ENCODE results near the gene DAG1.

Gene DAG1

DNA sequence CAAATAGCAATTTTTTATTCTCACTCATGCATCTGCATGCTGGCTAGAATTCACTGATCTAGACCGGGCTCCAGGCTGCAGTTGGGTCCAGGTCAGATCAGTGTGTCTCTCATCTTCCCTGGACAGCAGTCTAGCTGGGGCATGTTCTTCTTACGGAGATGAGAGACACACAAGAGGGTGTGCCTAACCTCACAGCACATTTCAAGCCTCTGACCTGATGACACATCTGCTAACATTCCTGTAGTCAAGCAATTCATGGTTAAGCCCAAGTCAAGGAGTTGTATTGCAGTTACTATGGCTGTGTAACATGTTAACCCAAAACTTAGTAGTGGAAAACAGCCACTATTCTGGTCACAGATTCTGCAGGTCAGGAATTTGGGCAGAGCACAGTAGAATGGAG lies 97.3 kb downstream of the DAG1 start:
- Mint-ChIP-seq H3K9me3 (no peaks in the 10 kb centered on the region), H3K36me3 (no peaks in the 10 kb centered on the region), H3K4me1 (no peaks in the 10 kb centered on the region), H3K27ac (no peak overlapping the region), H3K27me3 (peaks cover 48% of the 10 kb centered on the region), H3K4me3 (no peak overlapping the region)
- CTCF ChIA-PET: interaction anchor here (1.1 to 1.5 kb wide), 3 partner anchors 28 to 104 kb away, joined by 3 to 6 read pairs (median 5); no protein-coding TSS in a partner anchor
- DNase-seq: no peak

DNA sequence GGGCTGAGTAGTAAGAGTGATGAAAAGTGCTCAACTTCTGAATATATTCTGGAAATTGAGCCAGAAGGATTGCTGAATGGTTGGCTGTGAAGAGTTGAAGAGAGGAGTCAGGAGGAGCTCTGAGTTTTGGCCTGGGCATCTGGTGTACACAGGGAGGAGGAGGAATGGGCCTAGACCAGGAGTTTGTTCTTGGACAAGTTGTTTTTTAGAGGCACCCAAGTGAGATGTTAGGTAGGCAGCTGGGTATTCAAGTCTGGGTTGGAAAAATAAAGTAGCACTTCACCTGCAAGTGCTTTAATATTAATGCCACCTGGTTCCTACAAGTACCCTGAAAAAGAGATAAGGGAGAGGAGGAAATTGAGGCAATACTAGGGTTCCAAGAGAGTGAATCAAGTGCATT lies 98.9 kb downstream of the DAG1 start:
- Mint-ChIP-seq H3K36me3 (no peaks in the 10 kb centered on the region), H3K4me3 (no peak overlapping the region), H3K27me3 (peaks cover 36% of the 10 kb centered on the region), H3K9me3 (no peaks in the 10 kb centered on the region), H3K27ac (no peak overlapping the region), H3K4me1 (no peaks in the 10 kb centered on the region)
- DNase-seq: no peak
- CTCF ChIA-PET: interaction anchor here (0.7 to 2.2 kb wide), 2 partner anchors 29 to 153 kb away, joined by 3 to 8 read pairs; no protein-coding TSS in a partner anchor

DNA sequence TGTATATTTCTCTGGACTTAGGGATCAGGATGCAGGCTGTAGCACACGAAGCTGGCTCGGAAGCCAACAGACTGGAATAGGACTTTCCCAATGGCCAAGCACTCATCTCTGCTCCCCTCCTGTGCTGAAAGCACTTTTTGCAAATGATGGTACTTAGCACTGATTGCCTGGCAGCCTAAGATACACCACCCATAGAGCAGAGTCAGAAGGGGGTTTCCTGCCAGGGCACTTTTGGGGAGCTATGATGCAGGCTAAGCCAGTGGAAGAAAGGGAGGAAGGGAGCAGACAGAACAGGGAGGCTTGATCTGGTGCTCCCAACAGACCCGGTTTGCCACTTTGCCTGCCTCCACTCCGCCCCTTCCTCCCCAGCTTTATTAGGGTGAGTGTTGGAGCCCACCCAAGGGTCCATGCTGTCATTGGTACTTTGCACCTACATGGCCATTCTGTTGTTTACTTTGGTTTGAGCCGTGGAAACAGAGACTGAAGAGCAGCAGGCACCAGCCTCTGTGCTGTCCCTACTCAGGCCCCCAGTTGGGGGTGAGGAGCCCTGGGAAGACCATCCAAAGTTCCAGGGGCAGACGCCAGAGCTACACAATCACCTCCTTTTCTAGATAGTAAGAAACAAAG lies 100.1 kb downstream of the DAG1 start:
- CTCF ChIA-PET: interaction anchor here (0.7 to 2.2 kb wide), 3 partner anchors 30 to 590 kb away, joined by 3 to 8 read pairs (median 3); no protein-coding TSS in a partner anchor
- H3K4me3 Mint-ChIP-seq: no peak overlapping the region
- H3K9me3 Mint-ChIP-seq: no peaks in the 10 kb centered on the region
- H3K4me1 Mint-ChIP-seq: no peaks in the 10 kb centered on the region
- no peak for DNase-seq
- H3K27me3 Mint-ChIP-seq: peaks cover 34% of the 10 kb centered on the region
- H3K36me3 Mint-ChIP-seq: no peaks in the 10 kb centered on the region
- no peak overlapping the region for H3K27ac Mint-ChIP-seq

DNA sequence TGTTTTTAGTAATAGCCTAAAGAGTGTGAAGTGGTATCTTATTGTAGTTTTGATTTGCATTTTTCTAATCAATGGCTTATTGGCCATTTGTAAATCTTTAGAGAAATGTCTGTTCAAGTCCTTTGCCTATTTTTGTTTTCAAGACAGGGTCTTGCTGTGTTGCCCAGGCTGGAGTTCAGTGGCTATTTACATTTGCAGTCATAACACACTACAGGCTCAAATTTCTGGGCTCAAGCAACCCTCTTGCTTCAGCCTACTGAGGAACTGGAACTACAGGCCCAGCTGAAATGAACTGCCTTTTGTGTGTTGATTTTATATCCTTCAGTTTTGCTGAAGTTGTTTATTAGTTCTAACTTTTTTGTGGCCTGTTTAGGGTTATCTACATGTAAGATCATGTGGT lies 112.1 kb downstream of the DAG1 start:
- Mint-ChIP-seq H3K4me3 (no peak overlapping the region), H3K36me3 (no peaks in the 10 kb centered on the region), H3K9me3 (no peaks in the 10 kb centered on the region), H3K27me3 (peaks cover 14% of the 10 kb centered on the region), H3K4me1 (peaks cover under 1% of the 10 kb centered on the region), H3K27ac (no peak overlapping the region)
- CTCF ChIA-PET: interaction anchor here (0.8 kb wide), 1 partner anchor 42 kb away, joined by 3 read pairs; no protein-coding TSS in a partner anchor
- DNase-seq: no peak
